NOMO-1 treated with dmso at 0.1 percent for 144 hours (cell line): ENCODE results near the gene RBL1.

Experiments
- DNase-seq: peaks from one replicate; lab custom pipeline; 2025; ENCODE audit not compliant: unreplicated experiment; lab: John Stamatoyannopoulos, UW

The RBL1 gene

GRCh38 chr20:36951979-36952738 is 143.6 kb downstream of the RBL1 start:
- no peak for DNase-seq

DNA sequence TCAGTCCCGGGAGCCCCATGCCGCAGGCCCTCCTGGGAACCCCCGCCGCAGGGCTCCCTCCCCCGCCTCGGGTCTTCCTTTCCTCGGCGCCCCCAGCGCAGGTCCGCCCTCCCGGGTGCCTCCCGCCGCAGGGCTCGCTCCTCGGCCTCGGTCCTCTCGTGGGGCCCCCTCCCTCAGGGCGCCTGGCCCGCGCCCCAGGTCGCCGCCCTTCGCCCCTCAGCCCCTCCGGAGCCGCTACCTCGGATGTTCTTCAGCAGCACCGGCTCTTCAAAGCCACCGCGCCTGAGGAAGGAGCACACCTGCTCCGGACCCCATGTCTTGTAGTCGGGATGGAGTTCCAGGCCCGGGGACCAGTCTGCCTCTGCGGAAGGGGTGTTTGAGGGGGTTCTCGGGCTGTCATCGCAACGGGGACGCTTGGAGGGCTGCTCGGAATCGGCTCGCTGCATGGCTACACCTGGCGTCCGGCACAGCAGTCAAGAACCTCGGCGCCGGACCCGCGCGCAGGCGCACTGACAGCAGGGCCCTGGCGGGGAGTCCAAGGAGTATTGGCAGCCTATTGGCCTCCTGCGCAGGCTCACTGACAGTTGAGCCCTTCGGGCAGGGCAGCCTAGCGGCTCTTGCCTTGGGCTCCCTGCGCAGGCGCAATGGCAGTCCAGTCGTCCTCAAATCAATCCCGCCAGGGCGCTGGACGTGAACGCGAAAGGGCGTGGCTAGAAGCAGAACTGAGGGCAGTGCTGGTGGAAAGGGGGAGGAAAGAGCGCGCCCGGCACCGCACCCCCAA is 144.4 kb downstream of the RBL1 start, which contains the start of gene SAMHD1:
TSS of gene SAMHD1 (minus strand) at position 511 of the 781 bp plus-strand sequence. CDS start at position 446, 65 bp downstream.
- peak; percentile 96 for DNase-seq

DNA sequence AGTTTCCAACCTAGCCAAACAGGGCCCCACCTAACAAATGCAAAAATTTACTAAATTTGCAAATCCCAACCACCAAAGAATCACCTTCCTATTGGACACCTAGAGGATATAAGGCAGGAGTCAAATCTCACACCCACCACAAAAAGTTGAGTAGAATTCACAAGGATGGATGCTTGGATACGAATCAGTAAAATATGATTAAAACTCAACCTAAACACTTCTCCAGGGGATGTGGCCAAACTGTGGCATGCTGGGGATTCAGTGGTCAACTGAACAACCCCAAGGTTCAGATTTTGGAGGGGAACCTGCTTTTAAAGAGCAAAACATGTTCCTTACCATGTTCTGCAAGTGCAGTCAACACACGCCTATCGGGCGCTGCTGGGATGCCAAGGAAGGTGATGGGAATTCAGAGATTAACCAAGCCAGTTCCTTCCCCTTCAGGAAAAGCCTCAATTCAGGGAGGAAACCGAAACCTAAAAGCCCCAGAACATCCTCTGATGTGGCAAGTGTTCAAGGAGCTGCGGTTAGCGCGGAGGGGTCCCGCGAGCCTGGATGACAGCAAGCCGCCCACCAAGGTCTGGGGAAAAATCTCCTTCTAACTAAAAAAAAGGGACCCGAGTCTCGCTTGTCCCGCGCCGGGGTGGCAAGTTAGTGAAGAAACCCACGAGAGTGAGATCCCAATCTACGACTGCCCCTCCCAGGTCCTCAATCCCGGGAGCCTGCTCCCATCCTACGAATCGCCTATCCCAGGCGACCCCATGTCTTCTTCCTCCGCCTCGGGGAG is 145.2 kb downstream of the RBL1 start:
- DNase-seq, result no peak
